Liver (tissue), 9 donors: ENCODE results near the gene LHB. TPM values are rescaled to one million over a fixed set of nuclear protein-coding genes. Genes with fewer than 3 reads are reported as not detected.

Source experiments
- DNase-seq: peaks from one replicate; pipeline ENCODE4 v3.0.0-alpha.2; 2017; ENCODE audit warnings: low spot score
- H3K27ac ChIP-seq, 2 donors: one replicate each; pipeline ENCODE4 v1.7.0; 2013; ENCODE audit warnings: inconsistent platforms in 2 of 2, low read length in 2 of 2, control low read depth in 1 of 2, low read depth in 1 of 2, mild to moderate bottlenecking in 1 of 2
- H3K27me3 ChIP-seq, 4 donors: one replicate each; pipeline versions ENCODE4 v1.6.1 to v1.7.0; 2013; ENCODE audit warnings: low read length in 3 of 4, inconsistent platforms in 1 of 4, mild to moderate bottlenecking in 1 of 4, moderate library complexity in 1 of 4; ENCODE audit not compliant: control insufficient read depth in 4 of 4, insufficient read depth in 4 of 4
- H3K36me3 ChIP-seq, 4 donors: one replicate each; pipeline versions ENCODE4 v1.6.1 to v1.7.0; 2013; ENCODE audit warnings: low read length in 3 of 4, mild to moderate bottlenecking in 3 of 4, low read depth in 1 of 4, moderate library complexity in 1 of 4; ENCODE audit not compliant: control insufficient read depth in 4 of 4, insufficient read depth in 3 of 4
- H3K4me1 ChIP-seq, 4 donors: one replicate each; pipeline versions ENCODE4 v1.6.1 to v1.7.0; 2013; ENCODE audit warnings: low read length in 3 of 4, mild to moderate bottlenecking in 3 of 4, moderate library complexity in 1 of 4; ENCODE audit not compliant: control insufficient read depth in 4 of 4, insufficient read depth in 4 of 4
- H3K4me3 ChIP-seq, 3 donors: one replicate each; pipeline versions ENCODE4 v1.6.1 to v1.7.0; 2013; ENCODE audit warnings: low read length in 3 of 3, control low read depth in 1 of 3, low read depth in 1 of 3, mild to moderate bottlenecking in 1 of 3
- H3K9ac ChIP-seq, 2 donors: one replicate each; pipeline ENCODE4 v1.7.0; 2013; ENCODE audit warnings: low read length in 2 of 2, mild to moderate bottlenecking in 2 of 2, moderate library complexity in 2 of 2, control low read depth in 1 of 2, low read depth in 1 of 2
- H3K9me3 ChIP-seq, 4 donors: one replicate each; pipeline versions ENCODE4 v1.6.1 to v1.7.0; 2013; ENCODE audit warnings: low read length in 3 of 4; ENCODE audit not compliant: control insufficient read depth in 4 of 4
- EGR1 ChIP-seq, 2 donors: IDR thresholded peaks; 2 replicates each; pipeline ENCODE4 v1.6.1; 2016 to 2018; ENCODE audit warnings: antibody characterized with exemption in 2 of 2, low read depth in 2 of 2
- FOXA2 ChIP-seq: IDR thresholded peaks from 2 replicates; pipeline ENCODE4 v1.6.1; 2016; ENCODE audit warnings: antibody characterized with exemption
- GABPA ChIP-seq, 2 donors: IDR thresholded peaks in 1 of 2; conservative IDR thresholded peaks in 1 of 2; 2 replicates each; pipeline ENCODE4 v1.6.1; 2016; ENCODE audit warnings: antibody characterized with exemption in 2 of 2, mild to moderate bottlenecking in 1 of 2, moderate library complexity in 1 of 2
- HNF4A ChIP-seq, 2 donors: conservative IDR thresholded peaks; 2 replicates each; pipeline ENCODE4 v1.6.1; 2016; ENCODE audit warnings: antibody characterized with exemption in 2 of 2, mild to moderate bottlenecking in 2 of 2
- HNF4G ChIP-seq: IDR thresholded peaks from 2 replicates; pipeline ENCODE4 v1.6.1; 2016; ENCODE audit warnings: antibody characterized with exemption
- JUND ChIP-seq, 2 donors: IDR thresholded peaks; 2 replicates each; pipeline ENCODE4 v1.6.1; 2016; ENCODE audit warnings: antibody characterized with exemption in 2 of 2
- MAX ChIP-seq: IDR thresholded peaks from 2 replicates; pipeline ENCODE4 v1.6.1; 2016; ENCODE audit warnings: antibody characterized with exemption
- NR2F2 ChIP-seq: IDR thresholded peaks from 2 replicates; pipeline ENCODE4 v1.6.1; 2016; ENCODE audit warnings: antibody characterized with exemption
- RAD21 ChIP-seq, 2 donors: IDR thresholded peaks; 2 replicates each; pipeline ENCODE4 v1.6.1; 2016; ENCODE audit warnings: antibody characterized with exemption in 2 of 2, mild to moderate bottlenecking in 2 of 2
- REST ChIP-seq: IDR thresholded peaks from 2 replicates; pipeline ENCODE4 v1.6.1; 2016; ENCODE audit warnings: antibody characterized with exemption, mild to moderate bottlenecking
- RXRA ChIP-seq, 2 donors: IDR thresholded peaks; 2 replicates each; pipeline ENCODE4 v1.6.1; 2017 to 2018; ENCODE audit warnings: antibody characterized with exemption in 2 of 2, mild to moderate bottlenecking in 1 of 2
- TAF1 ChIP-seq: conservative IDR thresholded peaks from 2 replicates; pipeline ENCODE4 v1.6.1; 2016; ENCODE audit warnings: antibody characterized with exemption, mild to moderate bottlenecking
- YY1 ChIP-seq: IDR thresholded peaks from 2 replicates; pipeline ENCODE4 v1.6.1; 2016; ENCODE audit warnings: antibody characterized with exemption, mild to moderate bottlenecking
- WGBS: extraction: QIAGEN DNeasy Blood & Tissue Kit; methylation state at CpG from one replicate; pipeline ENCODE4 v1.1.7; 2013; 5-methylcytosine and 5-hydroxymethylcytosine counted together
- polyA plus RNA-seq, 2 donors: library from polyadenylated mRNA; stranded (reverse) in 1 of 2; unstranded in 1 of 2; fragments of 200-250 nt in 1 of 2; fragments of >200 nt in 1 of 2; fragmentation: Nextera tagmentation in 1 of 2; extraction: Ambion mirVana in 1 of 2; gene quantifications; one replicate each; pipeline versions ENCODE4 v1.2.1 to v1.2.3, GENCODE V29; 2013 to 2015
- total RNA-seq, 2 donors: library from RNA; depleted of rRNA; stranded (reverse); fragments of >200 nt; gene quantifications; one replicate each; pipeline ENCODE4 v1.2.3, GENCODE V29; 2014
- TF ChIP-seq, protein P1 (sequence below): fragments of 150-350 bp; IDR thresholded peaks from 2 replicates; pipeline ENCODE4 v1.5.1; 2017; ENCODE audit warnings: improper control_type of control experiment, low read depth, low read length; ENCODE audit not compliant: missing input control
- donor health status: healthy.
- donor health status: healthy.
- donor health status: healthy.
- donor health status: healthy.
- donor health status: healthy.

The LHB gene
- total and polyA plus RNA-seq, 4 donors = not detected

DNA sequence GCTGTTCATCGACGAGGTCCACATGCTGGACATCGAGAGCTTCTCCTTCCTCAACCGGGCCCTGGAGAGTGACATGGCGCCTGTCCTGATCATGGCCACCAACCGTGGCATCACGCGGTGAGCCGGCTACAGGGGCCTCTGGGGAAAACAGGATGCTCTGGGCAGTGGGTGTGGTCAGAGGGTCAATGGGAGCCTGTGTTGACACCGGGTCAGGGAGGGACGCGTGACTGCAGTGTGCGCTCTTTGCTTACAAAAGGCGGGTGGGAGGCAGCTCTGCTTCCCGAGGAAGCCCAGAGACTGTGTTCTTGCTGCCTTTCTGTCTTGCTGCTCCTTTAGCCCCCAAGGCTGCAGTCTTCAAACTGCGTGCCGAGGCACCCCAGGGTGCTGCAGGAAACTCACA lies 5.7 kb downstream of the LHB start (continued):
- TF ChIP-seq HNF4G (no peak), TAF1 (no peak), HNF4A (conservative IDR thresholded peaks at IDR 0.05) (no peak), EGR1 (IDR thresholded peaks at IDR 0.05; ENCODE audit: low read depth in 2 of 2) (no peak), JUND (IDR thresholded peaks at IDR 0.05) (no peak)

GRCh38 chr19:49010453-49010852 lies 6.4 kb downstream of the LHB start:
- no peaks in the 10 kb centered on the region for H3K9me3 ChIP-seq

More at GRCh38 chr19:49010453-49010852, 6.4 kb downstream of the LHB start:
- Histone ChIP-seq H3K36me3 (peaks cover 6 to 62% (median 19%) of the 10 kb centered on the region in 4 donors), H3K27ac (no peak overlapping the region), H3K4me3 (no peak overlapping the region), H3K4me1 (no peaks in the 10 kb centered on the region), H3K9ac (no peak overlapping the region), H3K27me3 (no peaks in the 10 kb centered on the region)
- 92% methylated on average over 18 of the region's 18 CpGs for WGBS
- TF ChIP-seq NR2F2 = no peak
- TF ChIP-seq GABPA (IDR thresholded peaks at IDR 0.05 in 1 of 2, conservative IDR thresholded peaks at IDR 0.05 in 1 of 2) = no peak
- TF ChIP-seq MAX = no peak
- no peak for TF ChIP-seq FOXA2
- TF ChIP-seq, protein P1, sequence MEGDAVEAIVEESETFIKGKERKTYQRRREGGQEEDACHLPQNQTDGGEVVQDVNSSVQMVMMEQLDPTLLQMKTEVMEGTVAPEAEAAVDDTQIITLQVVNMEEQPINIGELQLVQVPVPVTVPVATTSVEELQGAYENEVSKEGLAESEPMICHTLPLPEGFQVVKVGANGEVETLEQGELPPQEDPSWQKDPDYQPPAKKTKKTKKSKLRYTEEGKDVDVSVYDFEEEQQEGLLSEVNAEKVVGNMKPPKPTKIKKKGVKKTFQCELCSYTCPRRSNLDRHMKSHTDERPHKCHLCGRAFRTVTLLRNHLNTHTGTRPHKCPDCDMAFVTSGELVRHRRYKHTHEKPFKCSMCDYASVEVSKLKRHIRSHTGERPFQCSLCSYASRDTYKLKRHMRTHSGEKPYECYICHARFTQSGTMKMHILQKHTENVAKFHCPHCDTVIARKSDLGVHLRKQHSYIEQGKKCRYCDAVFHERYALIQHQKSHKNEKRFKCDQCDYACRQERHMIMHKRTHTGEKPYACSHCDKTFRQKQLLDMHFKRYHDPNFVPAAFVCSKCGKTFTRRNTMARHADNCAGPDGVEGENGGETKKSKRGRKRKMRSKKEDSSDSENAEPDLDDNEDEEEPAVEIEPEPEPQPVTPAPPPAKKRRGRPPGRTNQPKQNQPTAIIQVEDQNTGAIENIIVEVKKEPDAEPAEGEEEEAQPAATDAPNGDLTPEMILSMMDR = no peak
- no peak for TF ChIP-seq HNF4G
- no peak for TF ChIP-seq EGR1 (IDR thresholded peaks at IDR 0.05; ENCODE audit: low read depth in 2 of 2)
- no peak for TF ChIP-seq REST
- no peak for TF ChIP-seq YY1
- no peak for TF ChIP-seq JUND (IDR thresholded peaks at IDR 0.05)
- no peak for TF ChIP-seq RAD21 (IDR thresholded peaks at IDR 0.05)
- no peak for TF ChIP-seq RXRA (IDR thresholded peaks at IDR 0.05)
- no peak for DNase-seq
